IMR-90 (cell line): ENCODE measurements around the gene ARHGAP45. TPM values are rescaled to one million over a fixed set of nuclear protein-coding genes. Genes with fewer than 3 reads are reported as not detected.
A peak's percentile ranks its signal among the peaks of the same experiment; 100 is the strongest.

Source experiments
- ATAC-seq: fragments of 200-7000 bp; cut with Tn5 transposase; 2 replicates; pipeline ENCODE4 v1.9.1; 2020; ENCODE audit warnings: low read depth, mild to moderate bottlenecking, moderate library complexity
- BruUV-seq: library from RNA; stranded (reverse); fragments of 400-500 nt; replicated peaks from 2 replicates; lab custom pipeline; 2021; lab: Mats Ljungman, UMichigan
- CTCF ChIA-PET: fragments of 300-600 bp; formaldehyde crosslinking; extraction: SDS; loops from one replicate; lab custom pipeline; 2021; ENCODE audit warnings: antibody characterized with exemption; lab: Yijun Ruan, JAX
- POLR2A ChIA-PET: fragments of 300-600 bp; sonication (Branson Sonifier 250); formaldehyde crosslinking; loops from one replicate; lab custom pipeline; 2022; ENCODE audit warnings: antibody characterized with exemption; ENCODE audit not compliant: unreplicated experiment; lab: Charles Lee
- DNase-seq: peaks from one replicate; pipeline ENCODE4 v3.0.0; 2013
- H2AFZ ChIP-seq: replicated peaks from 2 replicates; pipeline ENCODE3; 2013; ENCODE audit warnings: low read length, mild to moderate bottlenecking; ENCODE audit not compliant: poor library complexity
- H2AK5ac ChIP-seq: 2 replicates; pipeline ENCODE4 v1.6.1; 2013; ENCODE audit warnings: low read depth, low read length, inconsistent platforms
- H2AK9ac ChIP-seq: replicated peaks from 2 replicates; pipeline ENCODE3; 2013; ENCODE audit warnings: mild to moderate bottlenecking, low read depth, low read length, moderate library complexity; ENCODE audit not compliant: poor library complexity
- H2BK120ac ChIP-seq: 2 replicates; pipeline ENCODE4 v1.6.1; 2013; ENCODE audit warnings: low read depth, low read length, inconsistent platforms
- H2BK15ac ChIP-seq: 3 replicates; pipeline ENCODE4 v1.6.1; 2013; ENCODE audit warnings: low read depth, low read length, inconsistent platforms
- H2BK20ac ChIP-seq: 2 replicates; pipeline ENCODE4 v1.6.1; 2013; ENCODE audit warnings: low read depth, mild to moderate bottlenecking, inconsistent platforms, low read length, moderate library complexity
- H2BK5ac ChIP-seq: 2 replicates; pipeline ENCODE4 v1.6.1; 2013; ENCODE audit warnings: mild to moderate bottlenecking, low read depth, low read length, inconsistent platforms; ENCODE audit not compliant: poor library complexity, severe bottlenecking
- H3K14ac ChIP-seq: replicated peaks from 2 replicates; pipeline ENCODE4 v1.6.1; 2013; ENCODE audit warnings: low read depth, low read length, inconsistent platforms
- H3K18ac ChIP-seq: 2 replicates; pipeline ENCODE4 v1.6.1; 2013; ENCODE audit warnings: low read depth, low read length, control low read depth
- H3K23ac ChIP-seq: 2 replicates; pipeline ENCODE4 v1.6.1; 2013; ENCODE audit warnings: low read depth, low read length, inconsistent platforms
- H3K27ac ChIP-seq: 2 replicates; pipeline ENCODE4 v1.5.1; 2013; ENCODE audit warnings: mild to moderate bottlenecking, control low read depth, low read length; ENCODE audit not compliant: insufficient read depth
- H3K27me3 ChIP-seq: 2 replicates; pipeline ENCODE4 v1.6.1; 2013; ENCODE audit warnings: low read length; ENCODE audit not compliant: control insufficient read depth, insufficient read depth
- H3K36me3 ChIP-seq: 2 replicates; pipeline ENCODE4 v1.6.1; 2013; ENCODE audit warnings: low read length, mixed read lengths; ENCODE audit not compliant: control insufficient read depth, insufficient read depth
- H3K4ac ChIP-seq: 2 replicates; pipeline ENCODE4 v1.6.1; 2013; ENCODE audit warnings: low read depth, low read length, inconsistent platforms
- H3K4me1 ChIP-seq: 2 replicates; pipeline ENCODE4 v1.6.1; 2013; ENCODE audit warnings: low read length, mixed read lengths; ENCODE audit not compliant: control insufficient read depth, insufficient read depth
- H3K4me2 ChIP-seq: 2 replicates; pipeline ENCODE4 v1.6.1; 2013; ENCODE audit warnings: low read depth, mild to moderate bottlenecking, control low read depth, low read length, moderate library complexity
- H3K4me3 ChIP-seq: 2 replicates; pipeline ENCODE4 v1.5.1; 2013; ENCODE audit warnings: low read depth, mild to moderate bottlenecking, control low read depth, low read length, moderate library complexity; ENCODE audit not compliant: insufficient read depth
- H3K56ac ChIP-seq: 2 replicates; pipeline ENCODE4 v1.6.1; 2013; ENCODE audit warnings: low read length, inconsistent platforms; ENCODE audit not compliant: insufficient read depth; ENCODE audit errors: extremely low read depth
- H3K79me1 ChIP-seq, 2 experiments: 2 replicates each; pipeline ENCODE4 v1.6.1; 2013; ENCODE audit warnings: low read length in 2 of 2, inconsistent platforms in 1 of 2, low read depth in 1 of 2
- H3K9ac ChIP-seq: 2 replicates; pipeline ENCODE4 v1.6.1; 2013; ENCODE audit warnings: low read depth, low read length, control low read depth
- H3K9me1 ChIP-seq: 2 replicates; pipeline ENCODE4 v1.6.1; 2013; ENCODE audit warnings: low read length, inconsistent platforms; ENCODE audit not compliant: insufficient read depth
- H3K9me3 ChIP-seq: 2 replicates; pipeline ENCODE4 v1.6.1; 2013; ENCODE audit warnings: low read length; ENCODE audit not compliant: control insufficient read depth, insufficient read depth
- H4K20me1 ChIP-seq: 2 replicates; pipeline ENCODE4 v1.6.1; 2013; ENCODE audit warnings: low read length, inconsistent platforms; ENCODE audit not compliant: insufficient read depth
- H4K5ac ChIP-seq: 2 replicates; pipeline ENCODE4 v1.6.1; 2013; ENCODE audit warnings: mild to moderate bottlenecking, low read depth, low read length, control low read depth
- H4K8ac ChIP-seq, 2 experiments: 2 replicates each; pipeline ENCODE4 v1.6.1; 2013; ENCODE audit warnings: low read depth in 2 of 2, low read length in 2 of 2, control low read depth in 1 of 2, inconsistent platforms in 1 of 2
- H4K91ac ChIP-seq: 2 replicates; pipeline ENCODE4 v1.6.1; 2013; ENCODE audit warnings: low read depth, low read length, inconsistent platforms; ENCODE audit not compliant: insufficient read depth
- BHLHE40 ChIP-seq: fragments of 150-350 bp; IDR thresholded peaks from 2 replicates; pipeline ENCODE4 v1.6.1; 2016; ENCODE audit warnings: mild to moderate bottlenecking, low read depth, low read length
- CEBPB ChIP-seq: IDR thresholded peaks from 2 replicates; pipeline ENCODE4 v1.6.1; 2012; ENCODE audit warnings: low read depth, low read length, improper control_type of control experiment
- CHD1 ChIP-seq: IDR thresholded peaks from 2 replicates; pipeline ENCODE4 v1.6.1; 2012; ENCODE audit warnings: low read depth, low read length, improper control_type of control experiment
- FOS ChIP-seq: fragments of 150-350 bp; IDR thresholded peaks from 2 replicates; pipeline ENCODE4 v1.6.1; 2016; ENCODE audit warnings: low read depth, low read length
- MAFK ChIP-seq: IDR thresholded peaks from 2 replicates; pipeline ENCODE4 v1.6.1; 2012; ENCODE audit warnings: low read depth, low read length, improper control_type of control experiment
- MAZ ChIP-seq: IDR thresholded peaks from 2 replicates; pipeline ENCODE4 v1.6.1; 2012; ENCODE audit warnings: low read depth, mild to moderate bottlenecking, low read length, improper control_type of control experiment, moderate library complexity, borderline replicate concordance
- MXI1 ChIP-seq: IDR thresholded peaks from 2 replicates; pipeline ENCODE4 v1.6.1; 2012; ENCODE audit warnings: low read depth, mild to moderate bottlenecking, low read length, moderate library complexity, borderline replicate concordance
- NFE2L2 ChIP-seq: fragments of 150-350 bp; IDR thresholded peaks from 2 replicates; pipeline ENCODE4 v1.6.1; 2016; ENCODE audit warnings: low read depth, mild to moderate bottlenecking, low read length
- POLR2A ChIP-seq: IDR thresholded peaks from 2 replicates; pipeline ENCODE4 v1.6.1; 2012; ENCODE audit warnings: mild to moderate bottlenecking, low read depth, low read length
- RAD21 ChIP-seq: IDR thresholded peaks from 2 replicates; pipeline ENCODE4 v1.6.1; 2012; ENCODE audit warnings: low read length, improper control_type of control experiment
- RCOR1 ChIP-seq: IDR thresholded peaks from 2 replicates; pipeline ENCODE4 v1.6.1; 2012; ENCODE audit warnings: mild to moderate bottlenecking, low read length, improper control_type of control experiment; ENCODE audit not compliant: insufficient replicate concordance
- RFX5 ChIP-seq: IDR thresholded peaks from 2 replicates; pipeline ENCODE4 v1.8.0; 2012; ENCODE audit warnings: low read depth, mild to moderate bottlenecking, low read length, moderate library complexity
- SMC3 ChIP-seq: fragments of 150-350 bp; IDR thresholded peaks from 2 replicates; pipeline ENCODE4 v1.6.1; 2016; ENCODE audit warnings: low read depth, mild to moderate bottlenecking, antibody characterized with exemption, low read length, moderate library complexity
- WGBS, 2 experiments: methylation state at CpG; one replicate each; pipeline versions ENCODE4 v1.1.5 to v1.1.7; 2013; ENCODE audit warnings: missing lambda C conversion rate in 2 of 2; ENCODE audit not compliant: insufficient read length in 1 of 2; ENCODE audit errors: extremely low coverage in 2 of 2; 5-methylcytosine and 5-hydroxymethylcytosine counted together
- dilution Hi-C: fragments of 300-500 bp; cut with HindIII; formaldehyde crosslinking; loops from one replicate; pipeline ENCODE4 v1.14.3; 2018; ENCODE audit warnings: low sequenced_read_pairs; ENCODE audit not compliant: unreplicated experiment
- in situ Hi-C: fragments of 300-500 bp; cut with MboI; formaldehyde crosslinking; loops from 3 replicates; pipeline ENCODE4 v1.14.3; 2019; ENCODE audit warnings: low sequenced_read_pairs, inconsistent platforms, mixed read lengths
- intact Hi-C: fragments of 100-400 bp; cut with micrococcal nuclease; formaldehyde crosslinking; loops from 2 replicates; pipeline ENCODE4 v1.10.0; 2022
- polyA plus RNA-seq, 3 experiments: library from polyadenylated mRNA; depleted of rRNA; stranded (reverse); fragments of >200 nt; gene quantifications; 2 replicates each; pipeline ENCODE4 v1.2.3, GENCODE V29; 2012; ENCODE audit warnings: low replicate concordance in 1 of 3
- total RNA-seq: library from RNA; depleted of rRNA; stranded (reverse); fragments of >200 nt; gene quantifications from 2 replicates; pipeline ENCODE4 v1.2.3, GENCODE V29; 2012
- TF ChIP-seq, protein P1 (sequence below): conservative IDR thresholded peaks from 2 replicates; pipeline ENCODE4 v1.5.1; 2012; ENCODE audit warnings: mild to moderate bottlenecking, low read depth, low read length, improper control_type of control experiment
- TF ChIP-seq, protein P2 (sequence below): fragments of 150-350 bp; IDR thresholded peaks from 2 replicates; pipeline ENCODE4 v1.6.1; 2016; ENCODE audit warnings: low read depth, mild to moderate bottlenecking, low read length, moderate library complexity, borderline replicate concordance
- TF ChIP-seq, protein P3 (sequence below): fragments of 150-350 bp; IDR thresholded peaks from 2 replicates; pipeline ENCODE4 v1.6.1; 2017; ENCODE audit warnings: mild to moderate bottlenecking, antibody characterized with exemption, low read length, low read depth

The ARHGAP45 gene
- total and polyA plus RNA-seq, 2 of the 4 experiments (the other 2 are of a cell fraction), result 1.3 to 1.7 TPM

DNA sequence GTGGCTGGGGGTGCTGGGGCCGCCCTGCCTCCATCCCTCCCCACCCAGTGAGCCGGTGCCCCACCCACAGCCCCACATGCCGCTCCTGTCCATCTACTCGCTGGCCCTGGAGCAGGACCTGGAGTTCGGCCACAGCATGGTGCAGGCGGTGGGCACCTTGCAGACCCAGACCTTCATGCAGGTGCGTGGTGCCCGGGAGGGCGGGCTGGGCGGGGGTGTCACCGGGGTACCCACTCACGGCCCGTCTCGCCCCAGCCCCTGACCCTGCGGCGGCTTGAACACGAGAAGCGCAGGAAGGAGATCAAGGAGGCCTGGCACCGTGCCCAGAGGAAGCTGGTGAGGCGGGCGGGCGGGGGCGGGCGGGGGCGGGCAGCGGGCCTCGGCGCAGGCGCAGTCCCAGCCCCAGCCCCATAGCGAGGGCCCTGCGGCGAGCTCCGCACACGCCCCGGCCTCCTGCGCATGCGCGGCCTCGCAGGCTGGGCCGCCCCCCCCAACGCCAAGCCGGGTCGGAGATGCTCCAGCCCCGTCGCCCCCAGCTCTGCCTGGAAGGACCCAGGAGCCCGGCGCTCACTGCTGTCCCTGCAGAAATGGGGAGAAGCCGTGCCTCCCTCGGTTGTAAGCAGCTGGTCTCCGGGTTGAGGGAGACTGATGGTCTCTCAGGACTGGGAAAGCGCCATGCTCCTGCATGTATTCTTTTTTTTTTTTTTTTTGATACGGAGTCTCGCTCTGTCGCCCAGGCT, 7.7 kb downstream of the ARHGAP45 start:
- H3K27ac ChIP-seq, result no peak overlapping the region
- no peak for ATAC-seq

More for the DNA sequence above, 7.7 kb downstream of the ARHGAP45 start:
- Histone ChIP-seq H2AK9ac (no peak overlapping the region), H3K18ac (no peak overlapping the region), H3K27me3 (peaks cover 21% of the 10 kb centered on the region), H3K9me3 (peaks cover 2% of the 10 kb centered on the region; the same call in 1 of the 2 replicates), H4K5ac (no peak overlapping the region), H3K36me3 (no peaks in the 10 kb centered on the region), H4K20me1 (no peaks in the 10 kb centered on the region; the same call in 1 of the 2 replicates), H3K9ac (no peak overlapping the region), H3K23ac (no peak overlapping the region), H2BK20ac (no peak overlapping the region), H2BK15ac (no peak overlapping the region), H3K56ac (no peak overlapping the region), H3K4me3 (peak overlapping the region; percentile 29; the same call in 1 of the 2 replicates), H3K4me2 (no peak overlapping the region), H3K79me1 (no peaks in the 10 kb centered on the region), H3K4ac (no peak overlapping the region), H2AFZ (peak overlapping the region; percentile 41), H3K9me1 (no peaks in the 10 kb centered on the region), H4K8ac (no peak overlapping the region), H2BK120ac (no peak overlapping the region), H3K4me1 (no peaks in the 10 kb centered on the region), H4K91ac (no peak overlapping the region), H3K14ac (no peak overlapping the region), H2AK5ac (no peak overlapping the region), H2BK5ac (no peak overlapping the region)
- intact Hi-C loops (no loop called here), dilution Hi-C loops (no loop called here), in situ Hi-C loops (no loop called here)
- WGBS, 2 experiments, result 91% methylated on average over 9 of the region's 54 CpGs; no CpG with 5 or more reads in 1 of the 2 experiments
- TF ChIP-seq SMC3, result no peak
- TF ChIP-seq MXI1, result no peak
- no peak for TF ChIP-seq MAZ
- TF ChIP-seq NFE2L2, result no peak
- TF ChIP-seq MAFK, result no peak
- no peak for TF ChIP-seq BHLHE40
- no peak for TF ChIP-seq FOS
- TF ChIP-seq RFX5, result no peak
- no peak for TF ChIP-seq CHD1
- TF ChIP-seq, protein P1, sequence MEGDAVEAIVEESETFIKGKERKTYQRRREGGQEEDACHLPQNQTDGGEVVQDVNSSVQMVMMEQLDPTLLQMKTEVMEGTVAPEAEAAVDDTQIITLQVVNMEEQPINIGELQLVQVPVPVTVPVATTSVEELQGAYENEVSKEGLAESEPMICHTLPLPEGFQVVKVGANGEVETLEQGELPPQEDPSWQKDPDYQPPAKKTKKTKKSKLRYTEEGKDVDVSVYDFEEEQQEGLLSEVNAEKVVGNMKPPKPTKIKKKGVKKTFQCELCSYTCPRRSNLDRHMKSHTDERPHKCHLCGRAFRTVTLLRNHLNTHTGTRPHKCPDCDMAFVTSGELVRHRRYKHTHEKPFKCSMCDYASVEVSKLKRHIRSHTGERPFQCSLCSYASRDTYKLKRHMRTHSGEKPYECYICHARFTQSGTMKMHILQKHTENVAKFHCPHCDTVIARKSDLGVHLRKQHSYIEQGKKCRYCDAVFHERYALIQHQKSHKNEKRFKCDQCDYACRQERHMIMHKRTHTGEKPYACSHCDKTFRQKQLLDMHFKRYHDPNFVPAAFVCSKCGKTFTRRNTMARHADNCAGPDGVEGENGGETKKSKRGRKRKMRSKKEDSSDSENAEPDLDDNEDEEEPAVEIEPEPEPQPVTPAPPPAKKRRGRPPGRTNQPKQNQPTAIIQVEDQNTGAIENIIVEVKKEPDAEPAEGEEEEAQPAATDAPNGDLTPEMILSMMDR, result no peak
- TF ChIP-seq, protein P2, sequence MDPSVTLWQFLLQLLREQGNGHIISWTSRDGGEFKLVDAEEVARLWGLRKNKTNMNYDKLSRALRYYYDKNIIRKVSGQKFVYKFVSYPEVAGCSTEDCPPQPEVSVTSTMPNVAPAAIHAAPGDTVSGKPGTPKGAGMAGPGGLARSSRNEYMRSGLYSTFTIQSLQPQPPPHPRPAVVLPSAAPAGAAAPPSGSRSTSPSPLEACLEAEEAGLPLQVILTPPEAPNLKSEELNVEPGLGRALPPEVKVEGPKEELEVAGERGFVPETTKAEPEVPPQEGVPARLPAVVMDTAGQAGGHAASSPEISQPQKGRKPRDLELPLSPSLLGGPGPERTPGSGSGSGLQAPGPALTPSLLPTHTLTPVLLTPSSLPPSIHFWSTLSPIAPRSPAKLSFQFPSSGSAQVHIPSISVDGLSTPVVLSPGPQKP, result no peak
- TF ChIP-seq RAD21, result no peak
- TF ChIP-seq POLR2A, result no peak
- TF ChIP-seq, protein P3, sequence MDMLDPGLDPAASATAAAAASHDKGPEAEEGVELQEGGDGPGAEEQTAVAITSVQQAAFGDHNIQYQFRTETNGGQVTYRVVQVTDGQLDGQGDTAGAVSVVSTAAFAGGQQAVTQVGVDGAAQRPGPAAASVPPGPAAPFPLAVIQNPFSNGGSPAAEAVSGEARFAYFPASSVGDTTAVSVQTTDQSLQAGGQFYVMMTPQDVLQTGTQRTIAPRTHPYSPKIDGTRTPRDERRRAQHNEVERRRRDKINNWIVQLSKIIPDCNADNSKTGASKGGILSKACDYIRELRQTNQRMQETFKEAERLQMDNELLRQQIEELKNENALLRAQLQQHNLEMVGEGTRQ, result no peak
- TF ChIP-seq RCOR1, result no peak
- TF ChIP-seq CEBPB, result no peak
- POLR2A ChIA-PET, result no interaction called here
- BruUV-seq, result no TSS peak
- CTCF ChIA-PET, result no interaction called here
- DNase-seq, result no peak
